Liver (tissue), 9 donors: ENCODE measurements around the gene MRPL41. TPM values are rescaled to one million over a fixed set of nuclear protein-coding genes. Genes with fewer than 3 reads are reported as not detected.
"Not testable (repeated sequence)": the region's sequence is repeated elsewhere in the genome, so short reads cannot be mapped to it uniquely, and the experiment has no call there.

Source experiments
- DNase-seq: peaks from one replicate; pipeline ENCODE4 v3.0.0-alpha.2; 2017; ENCODE audit warnings: low spot score
- H3K27ac ChIP-seq, 2 donors: one replicate each; pipeline ENCODE4 v1.7.0; 2013; ENCODE audit warnings: inconsistent platforms in 2 of 2, low read length in 2 of 2, control low read depth in 1 of 2, low read depth in 1 of 2, mild to moderate bottlenecking in 1 of 2
- H3K27me3 ChIP-seq, 4 donors: one replicate each; pipeline versions ENCODE4 v1.6.1 to v1.7.0; 2013; ENCODE audit warnings: low read length in 3 of 4, inconsistent platforms in 1 of 4, mild to moderate bottlenecking in 1 of 4, moderate library complexity in 1 of 4; ENCODE audit not compliant: control insufficient read depth in 4 of 4, insufficient read depth in 4 of 4
- H3K36me3 ChIP-seq, 4 donors: one replicate each; pipeline versions ENCODE4 v1.6.1 to v1.7.0; 2013; ENCODE audit warnings: low read length in 3 of 4, mild to moderate bottlenecking in 3 of 4, low read depth in 1 of 4, moderate library complexity in 1 of 4; ENCODE audit not compliant: control insufficient read depth in 4 of 4, insufficient read depth in 3 of 4
- H3K4me1 ChIP-seq, 4 donors: one replicate each; pipeline versions ENCODE4 v1.6.1 to v1.7.0; 2013; ENCODE audit warnings: low read length in 3 of 4, mild to moderate bottlenecking in 3 of 4, moderate library complexity in 1 of 4; ENCODE audit not compliant: control insufficient read depth in 4 of 4, insufficient read depth in 4 of 4
- H3K4me3 ChIP-seq, 3 donors: one replicate each; pipeline versions ENCODE4 v1.6.1 to v1.7.0; 2013; ENCODE audit warnings: low read length in 3 of 3, control low read depth in 1 of 3, low read depth in 1 of 3, mild to moderate bottlenecking in 1 of 3
- H3K9ac ChIP-seq, 2 donors: one replicate each; pipeline ENCODE4 v1.7.0; 2013; ENCODE audit warnings: low read length in 2 of 2, mild to moderate bottlenecking in 2 of 2, moderate library complexity in 2 of 2, control low read depth in 1 of 2, low read depth in 1 of 2
- H3K9me3 ChIP-seq, 4 donors: one replicate each; pipeline versions ENCODE4 v1.6.1 to v1.7.0; 2013; ENCODE audit warnings: low read length in 3 of 4; ENCODE audit not compliant: control insufficient read depth in 4 of 4
- ATF3 ChIP-seq: IDR thresholded peaks from 2 replicates; pipeline ENCODE4 v1.6.1; 2016; ENCODE audit warnings: antibody characterized with exemption
- CTCF ChIP-seq: fragments of 150-350 bp; IDR thresholded peaks from 2 replicates; pipeline ENCODE4 v1.5.1; 2017; ENCODE audit warnings: improper control_type of control experiment, low read depth, low read length; ENCODE audit not compliant: missing input control
- EGR1 ChIP-seq, 2 donors: IDR thresholded peaks; 2 replicates each; pipeline ENCODE4 v1.6.1; 2016 to 2018; ENCODE audit warnings: antibody characterized with exemption in 2 of 2, low read depth in 2 of 2
- FOXA1 ChIP-seq: IDR thresholded peaks from 2 replicates; pipeline ENCODE4 v1.6.1; 2016; ENCODE audit warnings: antibody characterized with exemption
- FOXA2 ChIP-seq: IDR thresholded peaks from 2 replicates; pipeline ENCODE4 v1.6.1; 2016; ENCODE audit warnings: antibody characterized with exemption
- GABPA ChIP-seq, 2 donors: IDR thresholded peaks in 1 of 2; conservative IDR thresholded peaks in 1 of 2; 2 replicates each; pipeline ENCODE4 v1.6.1; 2016; ENCODE audit warnings: antibody characterized with exemption in 2 of 2, mild to moderate bottlenecking in 1 of 2, moderate library complexity in 1 of 2
- HNF4A ChIP-seq, 2 donors: conservative IDR thresholded peaks; 2 replicates each; pipeline ENCODE4 v1.6.1; 2016; ENCODE audit warnings: antibody characterized with exemption in 2 of 2, mild to moderate bottlenecking in 2 of 2
- HNF4G ChIP-seq: IDR thresholded peaks from 2 replicates; pipeline ENCODE4 v1.6.1; 2016; ENCODE audit warnings: antibody characterized with exemption
- JUND ChIP-seq, 2 donors: IDR thresholded peaks; 2 replicates each; pipeline ENCODE4 v1.6.1; 2016; ENCODE audit warnings: antibody characterized with exemption in 2 of 2
- MAX ChIP-seq: IDR thresholded peaks from 2 replicates; pipeline ENCODE4 v1.6.1; 2016; ENCODE audit warnings: antibody characterized with exemption
- NR2F2 ChIP-seq: IDR thresholded peaks from 2 replicates; pipeline ENCODE4 v1.6.1; 2016; ENCODE audit warnings: antibody characterized with exemption
- RAD21 ChIP-seq, 2 donors: IDR thresholded peaks; 2 replicates each; pipeline ENCODE4 v1.6.1; 2016; ENCODE audit warnings: antibody characterized with exemption in 2 of 2, mild to moderate bottlenecking in 2 of 2
- REST ChIP-seq: IDR thresholded peaks from 2 replicates; pipeline ENCODE4 v1.6.1; 2016; ENCODE audit warnings: antibody characterized with exemption, mild to moderate bottlenecking
- RXRA ChIP-seq, 2 donors: IDR thresholded peaks; 2 replicates each; pipeline ENCODE4 v1.6.1; 2017 to 2018; ENCODE audit warnings: antibody characterized with exemption in 2 of 2, mild to moderate bottlenecking in 1 of 2
- SP1 ChIP-seq: IDR thresholded peaks from 2 replicates; pipeline ENCODE4 v1.6.1; 2018; ENCODE audit warnings: antibody characterized with exemption, mild to moderate bottlenecking
- TAF1 ChIP-seq: conservative IDR thresholded peaks from 2 replicates; pipeline ENCODE4 v1.6.1; 2016; ENCODE audit warnings: antibody characterized with exemption, mild to moderate bottlenecking
- YY1 ChIP-seq: IDR thresholded peaks from 2 replicates; pipeline ENCODE4 v1.6.1; 2016; ENCODE audit warnings: antibody characterized with exemption, mild to moderate bottlenecking
- ZBTB33 ChIP-seq: IDR thresholded peaks from 2 replicates; pipeline ENCODE4 v1.6.1; 2016; ENCODE audit warnings: antibody characterized with exemption
- WGBS: extraction: QIAGEN DNeasy Blood & Tissue Kit; methylation state at CpG from one replicate; pipeline ENCODE4 v1.1.7; 2013; 5-methylcytosine and 5-hydroxymethylcytosine counted together
- polyA plus RNA-seq, 2 donors: library from polyadenylated mRNA; stranded (reverse) in 1 of 2; unstranded in 1 of 2; fragments of 200-250 nt in 1 of 2; fragments of >200 nt in 1 of 2; fragmentation: Nextera tagmentation in 1 of 2; extraction: Ambion mirVana in 1 of 2; gene quantifications; one replicate each; pipeline versions ENCODE4 v1.2.1 to v1.2.3, GENCODE V29; 2013 to 2015
- total RNA-seq, 2 donors: library from RNA; depleted of rRNA; stranded (reverse); fragments of >200 nt; gene quantifications; one replicate each; pipeline ENCODE4 v1.2.3, GENCODE V29; 2014
- donor health status: healthy.
- donor health status: healthy.
- donor health status: healthy.
- donor health status: healthy.
- donor health status: healthy.

MRPL41 gene
- total and polyA plus RNA-seq, 4 donors = 31.7 to 120 (median 49.3) TPM

- peak overlapping the region; percentile 65 to 75 for H3K27ac ChIP-seq
- 5% methylated on average over 58 of the region's 58 CpGs for WGBS
Measured at GRCh38 chr9:137552022-137552768, 516 bp downstream of the MRPL41 start.

GRCh38 chr9:137553654-137554053 is 2.0 kb downstream of the MRPL41 start:
- peaks cover 0 to 29% (median 8%) of the 10 kb centered on the region in 4 donors for H3K36me3 ChIP-seq
- not testable (repeated sequence) for H3K27me3 ChIP-seq, DNase-seq, H3K9me3 ChIP-seq, H3K9ac ChIP-seq, H3K27ac ChIP-seq, H3K4me3 ChIP-seq
- WGBS = 93% methylated on average over 10 of the region's 10 CpGs
- peaks cover 11 to 43% (median 24%) of the 10 kb centered on the region in 4 donors for H3K4me1 ChIP-seq

More at GRCh38 chr9:137552022-137552768, 516 bp downstream of the MRPL41 start:
- peak; percentile 44 for DNase-seq
- Histone ChIP-seq H3K9me3 (no peaks in the 10 kb centered on the region), H3K4me3 (peak overlapping the region; percentile 73 to 94 (median 92)), H3K27me3 (no peaks in the 10 kb centered on the region), H3K36me3 (peaks cover 0 to 23% (median 6%) of the 10 kb centered on the region in 4 donors), H3K9ac (peak overlapping the region; percentile 19 to 81), H3K4me1 (peaks cover 11 to 55% (median 26%) of the 10 kb centered on the region in 4 donors)
- no peak for TF ChIP-seq NR2F2
- TF ChIP-seq RXRA (IDR thresholded peaks at IDR 0.05) = peak in 1 of 2 donors; percentile 18
- peak; percentile 21 to 36 for TF ChIP-seq HNF4A (conservative IDR thresholded peaks at IDR 0.05)
- TF ChIP-seq TAF1 = no peak

GRCh38 chr9:137554349-137554748 is 2.7 kb downstream of the MRPL41 start:
- Histone ChIP-seq H3K4me3 (no peak overlapping the region), H3K4me1 (peaks cover 9 to 37% (median 20%) of the 10 kb centered on the region in 4 donors), H3K9ac (no peak overlapping the region), H3K27me3 (no peaks in the 10 kb centered on the region), H3K36me3 (peaks cover 0 to 29% (median 8%) of the 10 kb centered on the region in 4 donors), H3K9me3 (no peaks in the 10 kb centered on the region), H3K27ac (no peak overlapping the region)
- no peak for TF ChIP-seq RAD21 (IDR thresholded peaks at IDR 0.05)
- no peak for TF ChIP-seq EGR1 (IDR thresholded peaks at IDR 0.05; ENCODE audit: low read depth in 2 of 2)
- TF ChIP-seq JUND (IDR thresholded peaks at IDR 0.05) = no peak
- TF ChIP-seq TAF1 = no peak
- no peak for TF ChIP-seq RXRA (IDR thresholded peaks at IDR 0.05)
- TF ChIP-seq GABPA (IDR thresholded peaks at IDR 0.05 in 1 of 2, conservative IDR thresholded peaks at IDR 0.05 in 1 of 2) = no peak
- no peak for TF ChIP-seq CTCF
- no peak for TF ChIP-seq REST
- TF ChIP-seq MAX = no peak
- no peak for TF ChIP-seq ATF3
- no peak for TF ChIP-seq HNF4A (conservative IDR thresholded peaks at IDR 0.05)
- no peak for TF ChIP-seq YY1
- no peak for TF ChIP-seq ZBTB33
- no peak for TF ChIP-seq HNF4G
- TF ChIP-seq SP1 = no peak
- no peak for TF ChIP-seq NR2F2
- no peak for TF ChIP-seq FOXA1
- TF ChIP-seq FOXA2 = no peak
- no peak for DNase-seq
- 96% methylated on average over 1 of the region's 1 CpG for WGBS
